GM20000 (cell line): Measurements from ENCODE around the gene MPV17L2.

Experiments used
- DNase-seq: peaks from one replicate; pipeline ENCODE4 v3.0.0; 2012; ENCODE audit warnings: low spot score
- TF ChIP-seq, protein P1 (sequence below): IDR thresholded peaks from 2 replicates; pipeline ENCODE4 v1.5.1; 2012; ENCODE audit warnings: mild to moderate bottlenecking, control low read depth; ENCODE audit errors: extremely low read depth, missing control alignments

The MPV17L2 gene

DNA sequence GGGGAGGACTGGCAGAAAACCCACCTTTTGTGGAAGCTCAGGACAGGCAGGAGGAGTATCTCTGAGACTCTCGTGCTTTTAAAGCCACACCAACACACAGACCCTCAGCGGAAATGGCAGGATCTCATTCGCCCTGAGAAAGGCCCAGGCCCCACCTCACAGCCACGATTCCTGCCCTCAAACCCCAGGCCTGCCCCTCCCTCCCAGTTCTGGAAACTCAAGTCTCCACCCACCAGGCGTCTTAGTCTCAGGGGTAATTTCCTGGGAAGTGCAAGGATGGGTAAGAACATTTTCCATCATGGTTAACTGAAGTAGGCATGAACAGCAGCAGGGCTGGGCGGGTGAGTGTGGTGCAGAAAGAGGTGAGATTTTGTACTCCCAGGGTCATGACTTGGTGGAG, 41.2 kb downstream of the MPV17L2 start:
- no peak for DNase-seq
- TF ChIP-seq, protein P1, sequence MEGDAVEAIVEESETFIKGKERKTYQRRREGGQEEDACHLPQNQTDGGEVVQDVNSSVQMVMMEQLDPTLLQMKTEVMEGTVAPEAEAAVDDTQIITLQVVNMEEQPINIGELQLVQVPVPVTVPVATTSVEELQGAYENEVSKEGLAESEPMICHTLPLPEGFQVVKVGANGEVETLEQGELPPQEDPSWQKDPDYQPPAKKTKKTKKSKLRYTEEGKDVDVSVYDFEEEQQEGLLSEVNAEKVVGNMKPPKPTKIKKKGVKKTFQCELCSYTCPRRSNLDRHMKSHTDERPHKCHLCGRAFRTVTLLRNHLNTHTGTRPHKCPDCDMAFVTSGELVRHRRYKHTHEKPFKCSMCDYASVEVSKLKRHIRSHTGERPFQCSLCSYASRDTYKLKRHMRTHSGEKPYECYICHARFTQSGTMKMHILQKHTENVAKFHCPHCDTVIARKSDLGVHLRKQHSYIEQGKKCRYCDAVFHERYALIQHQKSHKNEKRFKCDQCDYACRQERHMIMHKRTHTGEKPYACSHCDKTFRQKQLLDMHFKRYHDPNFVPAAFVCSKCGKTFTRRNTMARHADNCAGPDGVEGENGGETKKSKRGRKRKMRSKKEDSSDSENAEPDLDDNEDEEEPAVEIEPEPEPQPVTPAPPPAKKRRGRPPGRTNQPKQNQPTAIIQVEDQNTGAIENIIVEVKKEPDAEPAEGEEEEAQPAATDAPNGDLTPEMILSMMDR: no peak

DNA sequence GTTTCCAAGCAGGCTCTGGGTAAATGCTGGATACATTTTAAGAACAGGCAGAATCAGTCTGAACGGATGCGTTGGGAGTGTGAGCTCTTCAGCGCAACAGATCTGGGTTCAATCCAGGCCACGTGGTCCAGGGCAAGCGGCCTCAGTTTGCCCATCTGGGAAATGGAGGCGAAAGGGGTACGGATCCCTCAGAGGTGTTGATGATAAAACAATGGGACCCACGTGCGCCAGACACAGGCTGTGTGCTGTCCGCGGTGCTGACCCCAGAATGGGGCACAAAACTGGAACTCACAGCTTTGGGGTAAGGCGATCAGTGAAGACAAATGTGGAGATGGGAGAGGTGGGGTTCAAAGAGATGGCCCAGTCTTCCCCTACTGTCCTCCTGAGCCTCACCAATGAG, 46.3 kb downstream of the MPV17L2 start:
- DNase-seq: no peak
- TF ChIP-seq, protein P1: no peak

DNA sequence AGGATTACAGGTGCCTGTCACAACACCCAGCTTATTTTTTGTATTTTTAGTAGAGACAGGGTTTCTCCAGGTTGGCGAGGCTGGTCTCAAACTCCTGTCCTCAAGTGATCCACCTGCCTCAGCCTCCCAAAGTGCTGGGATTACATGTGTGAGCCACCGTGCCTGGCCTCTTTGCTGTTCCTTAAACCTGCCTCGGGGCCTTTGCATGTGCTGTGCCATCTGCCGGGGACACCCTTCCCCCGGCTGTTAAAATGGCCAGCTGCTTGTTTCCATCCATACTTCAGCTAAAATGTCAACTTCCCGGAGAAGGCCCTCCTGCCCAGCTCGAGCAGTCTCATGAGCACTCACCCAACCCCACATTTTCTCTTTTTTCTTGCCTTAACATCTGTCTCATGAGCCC, 52.3 kb downstream of the MPV17L2 start:
- TF ChIP-seq, protein P1: no peak
- no peak for DNase-seq
